Large intestine (tissue), 3 donors: ENCODE measurements around the gene THPO. TPM values are rescaled to one million over a fixed set of nuclear protein-coding genes. Genes with fewer than 3 reads are reported as not detected.
A peak's percentile ranks its signal among the peaks of the same experiment; 100 is the strongest.

Experiments
- DNase-seq, 2 donors: peaks; one replicate each; pipeline versions ENCODE4 v3.0.0 to v3.0.0-alpha.2; 2013
- H3K27ac ChIP-seq: one replicate; pipeline ENCODE4 v1.5.1; 2013; ENCODE audit warnings: low read length
- H3K27me3 ChIP-seq: 2 replicates; pipeline ENCODE4 v1.6.1; 2013; ENCODE audit warnings: low read length; ENCODE audit not compliant: control insufficient read depth, insufficient read depth
- H3K36me3 ChIP-seq: 2 replicates; pipeline ENCODE4 v1.6.1; 2013; ENCODE audit warnings: low read length; ENCODE audit not compliant: control insufficient read depth, insufficient read depth
- H3K4me1 ChIP-seq: one replicate; pipeline ENCODE4 v1.6.1; 2013; ENCODE audit warnings: low read length; ENCODE audit not compliant: control insufficient read depth, insufficient read depth
- H3K4me3 ChIP-seq: one replicate; pipeline ENCODE4 v1.5.1; 2013; ENCODE audit warnings: low read length
- H3K9me3 ChIP-seq: one replicate; pipeline ENCODE4 v1.6.1; 2013; ENCODE audit warnings: mild to moderate bottlenecking, low read depth, low read length, moderate library complexity; ENCODE audit not compliant: control insufficient read depth
- WGBS: methylation state at CpG from one replicate; pipeline ENCODE4 v1.1.5; 2013; ENCODE audit warnings: low lambda C conversion rate; ENCODE audit not compliant: insufficient coverage; 5-methylcytosine and 5-hydroxymethylcytosine counted together
- polyA plus RNA-seq: library from polyadenylated mRNA; unstranded; fragments of 120-200 nt; gene quantifications from one replicate; pipeline ENCODE4 v1.2.1, GENCODE V29; 2013

Gene THPO
- polyA plus RNA-seq, 1 donor = 1.9 TPM

- H3K27ac ChIP-seq = no peak overlapping the region
- DNase-seq = no peak
- no peak overlapping the region for H3K4me3 ChIP-seq
- peaks cover 33% of the 10 kb centered on the region for H3K4me1 ChIP-seq
- no peaks in the 10 kb centered on the region for H3K27me3 ChIP-seq
- no peaks in the 10 kb centered on the region for H3K9me3 ChIP-seq
- peaks cover 58% of the 10 kb centered on the region for H3K36me3 ChIP-seq
- no CpG with 5 or more reads among the region's 24 CpGs for WGBS
These were observed 20.5 kb downstream of the THPO start for GRCh38 chr3:184357248-184358123.

GRCh38 chr3:184355261-184356040, 22.6 kb downstream of the THPO start:
- WGBS = no CpG with 5 or more reads among the region's 18 CpGs
- H3K4me1 ChIP-seq = peaks cover 41% of the 10 kb centered on the region
- DNase-seq = no peak
- no peak overlapping the region for H3K27ac ChIP-seq
- peaks cover 66% of the 10 kb centered on the region for H3K36me3 ChIP-seq
- H3K4me3 ChIP-seq = no peak overlapping the region
- H3K9me3 ChIP-seq = no peaks in the 10 kb centered on the region
- no peaks in the 10 kb centered on the region for H3K27me3 ChIP-seq

- H3K4me3 ChIP-seq = no peak overlapping the region
- no peaks in the 10 kb centered on the region for H3K27me3 ChIP-seq
- no peaks in the 10 kb centered on the region for H3K9me3 ChIP-seq
- DNase-seq = no peak
- peaks cover 36% of the 10 kb centered on the region for H3K4me1 ChIP-seq
- no peak overlapping the region for H3K27ac ChIP-seq
- H3K36me3 ChIP-seq = peaks cover 68% of the 10 kb centered on the region
- WGBS = no CpG with 5 or more reads among the region's 8 CpGs
These were observed 23.3 kb downstream of the THPO start for GRCh38 chr3:184354754-184355153.

- no peaks in the 10 kb centered on the region for H3K27me3 ChIP-seq
- peaks cover 68% of the 10 kb centered on the region for H3K36me3 ChIP-seq
- no peaks in the 10 kb centered on the region for H3K9me3 ChIP-seq
- WGBS = no CpG with 5 or more reads among the region's 18 CpGs
- H3K4me1 ChIP-seq = peaks cover 31% of the 10 kb centered on the region
- H3K4me3 ChIP-seq = no peak overlapping the region
- DNase-seq = no peak
- H3K27ac ChIP-seq = no peak overlapping the region
These were observed 23.8 kb downstream of the THPO start for GRCh38 chr3:184354121-184354728.

- H3K36me3 ChIP-seq = peaks cover 63% of the 10 kb centered on the region
These were observed 24.5 kb downstream of the THPO start for GRCh38 chr3:184353546-184353941.

GRCh38 chr3:184352897-184353545, 25.0 kb downstream of the THPO start:
- no peak overlapping the region for H3K4me3 ChIP-seq

More at GRCh38 chr3:184353546-184353941, 24.5 kb downstream of the THPO start:
- Histone ChIP-seq H3K4me3 (no peak overlapping the region), H3K27me3 (no peaks in the 10 kb centered on the region), H3K9me3 (no peaks in the 10 kb centered on the region), H3K4me1 (peaks cover 27% of the 10 kb centered on the region), H3K27ac (no peak overlapping the region)
- WGBS = no CpG with 5 or more reads among the region's 11 CpGs
- DNase-seq = no peak

GRCh38 chr3:184352149-184352785, 25.7 kb downstream of the THPO start:
- Histone ChIP-seq H3K27ac (peak overlapping the region; percentile 86), H3K9me3 (no peaks in the 10 kb centered on the region), H3K4me1 (peaks cover 27% of the 10 kb centered on the region), H3K4me3 (no peak overlapping the region), H3K36me3 (peaks cover 50% of the 10 kb centered on the region), H3K27me3 (no peaks in the 10 kb centered on the region)
- WGBS = 100% methylated on average over 1 of the region's 15 CpGs
- peak; percentile 92 to 95 for DNase-seq

More at GRCh38 chr3:184352897-184353545, 25.0 kb downstream of the THPO start:
- Histone ChIP-seq H3K36me3 (peaks cover 57% of the 10 kb centered on the region), H3K27me3 (no peaks in the 10 kb centered on the region), H3K9me3 (no peaks in the 10 kb centered on the region), H3K4me1 (peaks cover 27% of the 10 kb centered on the region), H3K27ac (peak overlapping the region; percentile 86)
- no peak for DNase-seq
- no CpG with 5 or more reads among the region's 11 CpGs for WGBS

- no peak for DNase-seq
- WGBS = no CpG with 5 or more reads among the region's 9 CpGs
- Histone ChIP-seq H3K27ac (peak overlapping the region; percentile 86), H3K36me3 (peaks cover 47% of the 10 kb centered on the region), H3K4me1 (peaks cover 27% of the 10 kb centered on the region), H3K27me3 (no peaks in the 10 kb centered on the region), H3K9me3 (no peaks in the 10 kb centered on the region), H3K4me3 (no peak overlapping the region)
These were observed 26.4 kb downstream of the THPO start for GRCh38 chr3:184351511-184352148.

- no peaks in the 10 kb centered on the region for H3K27me3 ChIP-seq
- no peaks in the 10 kb centered on the region for H3K9me3 ChIP-seq
- H3K4me1 ChIP-seq = peaks cover 37% of the 10 kb centered on the region
- no peak overlapping the region for H3K27ac ChIP-seq
- no peak for DNase-seq
- H3K4me3 ChIP-seq = no peak overlapping the region
- WGBS = no CpG with 5 or more reads among the region's 6 CpGs
- H3K36me3 ChIP-seq = peaks cover 45% of the 10 kb centered on the region
These were observed 27.4 kb downstream of the THPO start for GRCh38 chr3:184350618-184351017.
